ENCODE measurements around the gene CFAP91.

Gene CFAP91

GRCh38 chr3:119717520-119717919 lies 14.7 kb downstream of the CFAP91 start:
- Histone ChIP-seq H3K36me3 (ENCODE audit: insufficient read depth, low read length) (no peaks in the 10 kb centered on the region), H3K4me3 (no peak overlapping the region), H3K9me3 (ENCODE audit: low read depth, low read length) (no peaks in the 10 kb centered on the region), H3K27ac (no peak overlapping the region), H3K9ac (ENCODE audit: insufficient read length) (no peak overlapping the region)
- TF ChIP-seq EZH2 (IDR thresholded peaks at IDR 0.05): no peak
- TF ChIP-seq POLR2AphosphoS5 (IDR thresholded peaks at IDR 0.05; ENCODE audit: borderline replicate concordance, low read depth, low read length): no peak
- TF ChIP-seq FOXP2 (optimal IDR thresholded peaks at IDR 0.05; ENCODE audit: control extremely low read depth, extremely low read length, insufficient read depth): no peak
- DNase-seq (ENCODE audit: low read depth, low spot score): no peak

GRCh38 chr3:119723022-119723421 lies 20.2 kb downstream of the CFAP91 start:
- no peaks in the 10 kb centered on the region for H3K36me3 ChIP-seq (ENCODE audit: insufficient read depth, low read length)
- DNase-seq (ENCODE audit: low read depth, low spot score): no peak
- no peak overlapping the region for H3K9ac ChIP-seq (ENCODE audit: insufficient read length)
- no peak overlapping the region for H3K4me3 ChIP-seq
- TF ChIP-seq POLR2AphosphoS5 (IDR thresholded peaks at IDR 0.05; ENCODE audit: borderline replicate concordance, low read depth, low read length): no peak
- no peak for TF ChIP-seq EZH2 (IDR thresholded peaks at IDR 0.05)
- TF ChIP-seq FOXP2 (optimal IDR thresholded peaks at IDR 0.05; ENCODE audit: control extremely low read depth, extremely low read length, insufficient read depth): no peak
- no peak overlapping the region for H3K27ac ChIP-seq
- H3K9me3 ChIP-seq (ENCODE audit: low read depth, low read length): no peaks in the 10 kb centered on the region

GRCh38 chr3:119726909-119727308 lies 24.1 kb downstream of the CFAP91 start:
- Histone ChIP-seq H3K27ac (no peak overlapping the region), H3K36me3 (ENCODE audit: insufficient read depth, low read length) (no peaks in the 10 kb centered on the region), H3K9me3 (ENCODE audit: low read depth, low read length) (no peaks in the 10 kb centered on the region), H3K4me3 (no peak overlapping the region), H3K9ac (ENCODE audit: insufficient read length) (no peak overlapping the region)
- DNase-seq (ENCODE audit: low read depth, low spot score): no peak
- TF ChIP-seq EZH2 (IDR thresholded peaks at IDR 0.05) (no peak), POLR2AphosphoS5 (IDR thresholded peaks at IDR 0.05; ENCODE audit: borderline replicate concordance, low read depth, low read length) (no peak), FOXP2 (optimal IDR thresholded peaks at IDR 0.05; ENCODE audit: control extremely low read depth, extremely low read length, insufficient read depth) (no peak)

- H3K4me3 ChIP-seq: no peak overlapping the region
- no peaks in the 10 kb centered on the region for H3K9me3 ChIP-seq (ENCODE audit: low read depth, low read length)
- no peak for DNase-seq (ENCODE audit: low read depth, low spot score)
- H3K27ac ChIP-seq: no peak overlapping the region
- no peak overlapping the region for H3K9ac ChIP-seq (ENCODE audit: insufficient read length)
- H3K36me3 ChIP-seq (ENCODE audit: insufficient read depth, low read length): no peaks in the 10 kb centered on the region
- TF ChIP-seq POLR2AphosphoS5 (IDR thresholded peaks at IDR 0.05; ENCODE audit: borderline replicate concordance, low read depth, low read length): no peak
Observed at GRCh38 chr3:119729996-119730395, 27.2 kb downstream of the CFAP91 start.

- Histone ChIP-seq H3K36me3 (ENCODE audit: insufficient read depth, low read length) (no peaks in the 10 kb centered on the region), H3K9ac (ENCODE audit: insufficient read length) (no peak overlapping the region), H3K4me3 (no peak overlapping the region), H3K27ac (no peak overlapping the region), H3K9me3 (ENCODE audit: low read depth, low read length) (no peaks in the 10 kb centered on the region)
- no peak for DNase-seq (ENCODE audit: low read depth, low spot score)
- TF ChIP-seq POLR2AphosphoS5 (IDR thresholded peaks at IDR 0.05; ENCODE audit: borderline replicate concordance, low read depth, low read length) (no peak), EZH2 (IDR thresholded peaks at IDR 0.05) (no peak), FOXP2 (optimal IDR thresholded peaks at IDR 0.05; ENCODE audit: control extremely low read depth, extremely low read length, insufficient read depth) (no peak)
Observed at GRCh38 chr3:119731560-119732343, 28.9 kb downstream of the CFAP91 start.

- no peak overlapping the region for H3K4me3 ChIP-seq
- no peaks in the 10 kb centered on the region for H3K36me3 ChIP-seq (ENCODE audit: insufficient read depth, low read length)
- no peak overlapping the region for H3K27ac ChIP-seq
- H3K9ac ChIP-seq (ENCODE audit: insufficient read length): no peak overlapping the region
- TF ChIP-seq EZH2 (IDR thresholded peaks at IDR 0.05) (no peak), FOXP2 (optimal IDR thresholded peaks at IDR 0.05; ENCODE audit: control extremely low read depth, extremely low read length, insufficient read depth) (no peak), POLR2AphosphoS5 (IDR thresholded peaks at IDR 0.05; ENCODE audit: borderline replicate concordance, low read depth, low read length) (no peak)
- DNase-seq (ENCODE audit: low read depth, low spot score): no peak
- H3K9me3 ChIP-seq (ENCODE audit: low read depth, low read length): no peaks in the 10 kb centered on the region
Observed at GRCh38 chr3:119733812-119734211, 31.0 kb downstream of the CFAP91 start.

- no peak overlapping the region for H3K9ac ChIP-seq (ENCODE audit: insufficient read length)
- DNase-seq (ENCODE audit: low read depth, low spot score): no peak
- H3K9me3 ChIP-seq (ENCODE audit: low read depth, low read length): no peaks in the 10 kb centered on the region
- TF ChIP-seq EZH2 (IDR thresholded peaks at IDR 0.05) (no peak), POLR2AphosphoS5 (IDR thresholded peaks at IDR 0.05; ENCODE audit: borderline replicate concordance, low read depth, low read length) (no peak), FOXP2 (optimal IDR thresholded peaks at IDR 0.05; ENCODE audit: control extremely low read depth, extremely low read length, insufficient read depth) (no peak)
- no peak overlapping the region for H3K4me3 ChIP-seq
- H3K36me3 ChIP-seq (ENCODE audit: insufficient read depth, low read length): no peaks in the 10 kb centered on the region
- H3K27ac ChIP-seq: no peak overlapping the region
Observed at GRCh38 chr3:119738741-119739140, 35.9 kb downstream of the CFAP91 start.

- H3K9ac ChIP-seq (ENCODE audit: insufficient read length): no peak overlapping the region
- no peaks in the 10 kb centered on the region for H3K36me3 ChIP-seq (ENCODE audit: insufficient read depth, low read length)
- TF ChIP-seq EZH2 (IDR thresholded peaks at IDR 0.05) (no peak), POLR2AphosphoS5 (IDR thresholded peaks at IDR 0.05; ENCODE audit: borderline replicate concordance, low read depth, low read length) (no peak), FOXP2 (optimal IDR thresholded peaks at IDR 0.05; ENCODE audit: control extremely low read depth, extremely low read length, insufficient read depth) (no peak)
- H3K9me3 ChIP-seq (ENCODE audit: low read depth, low read length): no peaks in the 10 kb centered on the region
- H3K27ac ChIP-seq: no peak overlapping the region
- H3K4me3 ChIP-seq: no peak overlapping the region
- no peak for DNase-seq (ENCODE audit: low read depth, low spot score)
Observed at GRCh38 chr3:119741657-119742590, 39.1 kb downstream of the CFAP91 start.

All from SK-N-MC (cell line).